Neuronal stem cell (in vitro differentiated cells): ENCODE results near the gene SLC35G3.
"Not testable (repeated sequence)": the region's sequence is repeated elsewhere in the genome, so short reads cannot be mapped to it uniquely, and the experiment has no call there.

Experiments used
- DNase-seq: peaks from one replicate; pipeline ENCODE4 v3.0.0-alpha.2; 2013; ENCODE audit warnings: low spot score
- H2AFZ ChIP-seq: one replicate; pipeline ENCODE4 v1.6.1; 2013; ENCODE audit warnings: mild to moderate bottlenecking, low read length, inconsistent platforms
- H2AK5ac ChIP-seq: 2 replicates; pipeline ENCODE4 v1.6.1; 2013; ENCODE audit warnings: low read depth, mild to moderate bottlenecking, inconsistent platforms, low read length, moderate library complexity, mixed read lengths
- H2BK120ac ChIP-seq: 2 replicates; pipeline ENCODE4 v1.6.1; 2013; ENCODE audit warnings: low read depth, mild to moderate bottlenecking, inconsistent platforms, low read length, moderate library complexity, mixed read lengths
- H2BK12ac ChIP-seq: one replicate; pipeline ENCODE4 v1.6.1; 2013; ENCODE audit warnings: low read length, inconsistent platforms
- H2BK15ac ChIP-seq: 2 replicates; pipeline ENCODE4 v1.6.1; 2013; ENCODE audit warnings: mild to moderate bottlenecking, low read length, inconsistent platforms, mixed read lengths
- H2BK5ac ChIP-seq: one replicate; pipeline ENCODE4 v1.6.1; 2013; ENCODE audit warnings: inconsistent platforms, mild to moderate bottlenecking, low read length, moderate library complexity
- H3K14ac ChIP-seq: one replicate; pipeline ENCODE4 v1.6.1; 2013; ENCODE audit warnings: low read length, inconsistent platforms
- H3K18ac ChIP-seq: 2 replicates; pipeline ENCODE4 v1.6.1; 2013; ENCODE audit warnings: low read length, inconsistent platforms
- H3K23ac ChIP-seq: 2 replicates; pipeline ENCODE4 v1.6.1; 2013; ENCODE audit warnings: low read depth, mild to moderate bottlenecking, mixed read lengths, low read length, inconsistent platforms; ENCODE audit not compliant: poor library complexity
- H3K27ac ChIP-seq: replicated peaks from 3 replicates; pipeline ENCODE4 v1.5.1; 2013; ENCODE audit warnings: low read length, inconsistent platforms
- H3K27me3 ChIP-seq, 3 experiments: 2 replicates each; pipeline ENCODE4 v1.6.1; 2013; ENCODE audit warnings: low read length in 3 of 3, mild to moderate bottlenecking in 2 of 3, inconsistent platforms in 1 of 3, low read depth in 1 of 3, mixed read lengths in 1 of 3, moderate library complexity in 1 of 3; ENCODE audit not compliant: control insufficient read depth in 3 of 3, insufficient read depth in 3 of 3
- H3K36me3 ChIP-seq, 2 donors: replicated peaks in 1 of 2; 2 replicates each; pipeline ENCODE4 v1.6.1; 2013; ENCODE audit warnings: low read length in 2 of 2; ENCODE audit not compliant: control insufficient read depth in 2 of 2, insufficient read depth in 2 of 2
- H3K4ac ChIP-seq: 2 replicates; pipeline ENCODE4 v1.6.1; 2013; ENCODE audit warnings: inconsistent platforms, mild to moderate bottlenecking, low read length, moderate library complexity
- H3K4me1 ChIP-seq, 2 donors: 1 replicate in 1 of 2; 2 replicates in 1 of 2; pipeline ENCODE4 v1.6.1; 2013; ENCODE audit warnings: low read length in 2 of 2, low read depth in 1 of 2; ENCODE audit not compliant: control insufficient read depth in 2 of 2, insufficient read depth in 1 of 2
- H3K4me2 ChIP-seq: one replicate; pipeline ENCODE4 v1.6.1; 2013; ENCODE audit warnings: mild to moderate bottlenecking, low read length, inconsistent platforms; ENCODE audit not compliant: insufficient read depth, poor library complexity, severe bottlenecking
- H3K4me3 ChIP-seq, 2 donors: 2 replicates each; pipeline ENCODE4 v1.5.1; 2013; ENCODE audit warnings: low read length in 2 of 2, mild to moderate bottlenecking in 2 of 2, inconsistent platforms in 1 of 2, moderate library complexity in 1 of 2
- H3K79me1 ChIP-seq: one replicate; pipeline ENCODE4 v1.6.1; 2013; ENCODE audit warnings: low read depth, mild to moderate bottlenecking, inconsistent platforms, low read length, moderate library complexity
- H3K9ac ChIP-seq: one replicate; pipeline ENCODE4 v1.6.1; 2013; ENCODE audit warnings: mild to moderate bottlenecking, low read depth, low read length, inconsistent platforms; ENCODE audit not compliant: poor library complexity
- H3K9me3 ChIP-seq, 2 donors: replicated peaks in 1 of 2; 2 replicates each; pipeline versions ENCODE3 to v1.6.1; 2013; ENCODE audit warnings: low read length in 2 of 2, mild to moderate bottlenecking in 2 of 2, inconsistent platforms in 1 of 2, low read depth in 1 of 2, mixed read lengths in 1 of 2, moderate library complexity in 1 of 2; ENCODE audit not compliant: control insufficient read depth in 2 of 2, insufficient read depth in 1 of 2
- H4K8ac ChIP-seq: one replicate; pipeline ENCODE4 v1.6.1; 2013; ENCODE audit warnings: low read depth, mild to moderate bottlenecking, inconsistent platforms, low read length, moderate library complexity
- H4K91ac ChIP-seq: one replicate; pipeline ENCODE4 v1.6.1; 2013; ENCODE audit warnings: low read length, low read depth, mild to moderate bottlenecking, inconsistent platforms; ENCODE audit not compliant: poor library complexity
- WGBS, 2 donors: extraction: QIAGEN DNeasy Blood & Tissue Kit; methylation state at CpG; one replicate each; pipeline ENCODE4 v1.1.7; 2013; ENCODE audit warnings: missing lambda C conversion rate in 2 of 2, mixed read lengths in 1 of 2; ENCODE audit not compliant: insufficient read length in 2 of 2, insufficient replicate concordance in 1 of 2; ENCODE audit errors: extremely low coverage in 2 of 2; 5-methylcytosine and 5-hydroxymethylcytosine counted together

Gene SLC35G3

GRCh38 chr17:35175638-35176415, 18.4 kb downstream of the SLC35G3 start:
- Histone ChIP-seq H2AFZ (no peak overlapping the region), H3K27me3 (peaks cover 0 to 5% (median 0%) of the 10 kb centered on the region in 3 experiments), H2BK5ac (no peak overlapping the region), H3K36me3 (no peaks in the 10 kb centered on the region), H3K23ac (no peak overlapping the region), H2BK12ac (no peak overlapping the region), H3K18ac (no peak overlapping the region), H2BK120ac (no peak overlapping the region), H3K79me1 (no peaks in the 10 kb centered on the region), H3K27ac (no peak overlapping the region), H4K8ac (no peak overlapping the region), H3K14ac (no peak overlapping the region), H2AK5ac (no peak overlapping the region), H3K9me3 (no peaks in the 10 kb centered on the region), H3K4me3 (no peak overlapping the region), H2BK15ac (no peak overlapping the region), H3K4ac (no peak overlapping the region), H3K4me1 (no peaks in the 10 kb centered on the region), H3K4me2 (no peak overlapping the region), H3K9ac (no peak overlapping the region), H4K91ac (no peak overlapping the region)
- WGBS, 2 donors, result no CpG with 5 or more reads among the region's 9 CpGs
- DNase-seq, result no peak

- H2BK120ac ChIP-seq, result no peak overlapping the region
- no peak overlapping the region for H2AFZ ChIP-seq
- H2AK5ac ChIP-seq, result no peak overlapping the region
- H3K4me3 ChIP-seq, result no peak overlapping the region
- no peak overlapping the region for H4K91ac ChIP-seq
- WGBS, 2 donors, result no CpG with 5 or more reads among the region's 2 CpGs
- H3K27ac ChIP-seq, result no peak overlapping the region
- H3K79me1 ChIP-seq, result no peaks in the 10 kb centered on the region
- H2BK5ac ChIP-seq, result no peak overlapping the region
- no peaks in the 10 kb centered on the region for H3K9me3 ChIP-seq
- H2BK15ac ChIP-seq, result no peak overlapping the region
- no peak overlapping the region for H3K9ac ChIP-seq
- H3K4ac ChIP-seq, result no peak overlapping the region
- H3K18ac ChIP-seq, result no peak overlapping the region
- peaks cover 0 to 7% (median 0%) of the 10 kb centered on the region in 3 experiments for H3K27me3 ChIP-seq
- no peak overlapping the region for H4K8ac ChIP-seq
- DNase-seq, result no peak
- no peak overlapping the region for H2BK12ac ChIP-seq
- no peak overlapping the region for H3K23ac ChIP-seq
- no peaks in the 10 kb centered on the region for H3K4me1 ChIP-seq
- H3K36me3 ChIP-seq, result no peaks in the 10 kb centered on the region
- no peak overlapping the region for H3K14ac ChIP-seq
- H3K4me2 ChIP-seq, result no peak overlapping the region
These were observed 19.3 kb downstream of the SLC35G3 start for GRCh38 chr17:35174835-35175334.

DNA sequence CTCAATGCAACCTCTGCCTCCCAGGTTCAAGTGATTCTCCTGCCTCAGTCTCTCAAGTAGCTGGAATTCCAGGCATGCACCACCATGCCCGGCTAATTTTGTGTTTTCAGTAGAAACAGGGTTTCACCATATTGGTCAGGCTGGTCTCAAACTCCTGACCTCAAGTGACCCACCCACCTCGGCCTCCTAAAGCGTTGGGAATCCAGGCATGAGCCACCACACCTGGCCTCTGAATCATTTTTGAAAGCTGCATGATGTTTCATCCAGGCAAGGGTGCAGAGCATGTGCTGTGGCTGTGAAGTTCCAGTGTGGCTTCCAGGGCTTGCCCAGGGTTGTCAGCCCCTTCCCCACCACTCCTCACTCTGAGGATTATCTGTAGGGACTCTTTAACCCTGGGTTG, 21.9 kb downstream of the SLC35G3 start:
- not testable (repeated sequence) for H4K8ac ChIP-seq, H3K9me3 ChIP-seq, H3K23ac ChIP-seq, H3K4me1 ChIP-seq, H3K27me3 ChIP-seq, H3K79me1 ChIP-seq, H2BK12ac ChIP-seq, H3K4ac ChIP-seq, H3K4me2 ChIP-seq, DNase-seq, H3K9ac ChIP-seq, H2BK15ac ChIP-seq, H3K4me3 ChIP-seq, H2BK120ac ChIP-seq, H2AK5ac ChIP-seq, H2AFZ ChIP-seq, H3K27ac ChIP-seq, H2BK5ac ChIP-seq, H4K91ac ChIP-seq, H3K18ac ChIP-seq, H3K36me3 ChIP-seq, H3K14ac ChIP-seq
- WGBS, 2 donors, result no CpG with 5 or more reads among the region's 3 CpGs

DNA sequence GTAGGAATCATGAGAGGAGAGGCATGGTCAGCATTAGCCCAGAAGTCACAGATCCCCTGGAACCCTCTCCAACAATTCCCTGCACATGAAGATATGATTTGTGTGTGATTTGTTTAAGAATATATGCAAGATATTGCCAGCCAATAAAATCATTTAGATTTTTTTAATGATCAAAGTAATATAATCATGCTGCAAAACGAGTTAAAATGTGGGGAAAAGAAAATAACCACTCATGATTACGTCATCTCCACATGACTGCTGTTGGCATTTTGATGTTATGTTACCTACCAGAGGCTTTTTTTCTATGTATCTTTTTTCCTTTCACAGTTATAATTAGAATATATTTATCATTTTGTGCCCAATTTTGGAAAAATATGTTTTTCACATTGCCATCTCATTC, 22.4 kb downstream of the SLC35G3 start:
- Histone ChIP-seq H3K4ac (no peak overlapping the region), H3K9me3 (no peaks in the 10 kb centered on the region), H3K4me3 (no peak overlapping the region), H3K4me1 (no peaks in the 10 kb centered on the region), H3K14ac (no peak overlapping the region), H3K27ac (no peak overlapping the region), H4K91ac (no peak overlapping the region), H3K4me2 (no peak overlapping the region), H3K23ac (no peak overlapping the region), H4K8ac (no peak overlapping the region), H3K27me3 (peaks cover 0 to 8% (median 0%) of the 10 kb centered on the region in 3 experiments), H2BK15ac (no peak overlapping the region), H2AFZ (no peak overlapping the region), H2BK5ac (no peak overlapping the region), H2BK12ac (no peak overlapping the region), H2AK5ac (no peak overlapping the region), H3K36me3 (no peaks in the 10 kb centered on the region), H3K79me1 (no peaks in the 10 kb centered on the region), H3K18ac (no peak overlapping the region), H2BK120ac (no peak overlapping the region), H3K9ac (no peak overlapping the region)
- WGBS, 2 donors, result no CpG with 5 or more reads among the region's 2 CpGs
- DNase-seq, result no peak
